Measurements from ENCODE around the gene EIF4ENIF1.
"Not testable (repeated sequence)": the region's sequence is repeated elsewhere in the genome, so short reads cannot be mapped to it uniquely, and the experiment has no call there.

Gene EIF4ENIF1

DNA sequence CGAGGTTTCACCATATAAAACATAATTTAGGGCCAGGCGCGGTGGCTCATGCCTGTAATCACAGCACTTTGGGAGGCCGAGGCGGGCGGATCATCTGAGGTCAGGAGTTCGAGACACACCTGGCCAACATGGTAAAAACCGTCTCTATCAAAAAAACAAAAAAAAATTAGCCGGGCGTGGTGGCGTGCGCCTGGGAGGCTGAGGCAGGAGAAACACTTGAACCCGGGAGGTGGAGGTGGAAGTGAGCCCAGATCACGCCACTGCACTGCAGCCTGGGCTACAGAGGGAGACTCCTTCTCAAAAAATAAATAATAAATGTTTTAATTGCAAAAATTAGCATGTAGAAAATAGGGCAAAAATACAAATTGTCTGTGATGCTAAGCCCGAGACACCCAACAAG lies 5.7 kb upstream of the EIF4ENIF1 start:
- CTCF ChIA-PET: no interaction called here
- no peak for TF ChIP-seq FOXM1 (IDR thresholded peaks at IDR 0.05; ENCODE audit: borderline replicate concordance)
- no peak for TF ChIP-seq L3MBTL2 (conservative IDR thresholded peaks at IDR 0.05)
- no peak for TF ChIP-seq ELF4 (IDR thresholded peaks at IDR 0.05)
- no peak for TF ChIP-seq NFRKB (IDR thresholded peaks at IDR 0.05)
- TF ChIP-seq TARDBP (IDR thresholded peaks at IDR 0.05): no peak
- TF ChIP-seq, protein P1, sequence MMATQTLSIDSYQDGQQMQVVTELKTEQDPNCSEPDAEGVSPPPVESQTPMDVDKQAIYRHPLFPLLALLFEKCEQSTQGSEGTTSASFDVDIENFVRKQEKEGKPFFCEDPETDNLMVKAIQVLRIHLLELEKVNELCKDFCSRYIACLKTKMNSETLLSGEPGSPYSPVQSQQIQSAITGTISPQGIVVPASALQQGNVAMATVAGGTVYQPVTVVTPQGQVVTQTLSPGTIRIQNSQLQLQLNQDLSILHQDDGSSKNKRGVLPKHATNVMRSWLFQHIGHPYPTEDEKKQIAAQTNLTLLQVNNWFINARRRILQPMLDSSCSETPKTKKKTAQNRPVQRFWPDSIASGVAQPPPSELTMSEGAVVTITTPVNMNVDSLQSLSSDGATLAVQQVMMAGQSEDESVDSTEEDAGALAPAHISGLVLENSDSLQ (IDR thresholded peaks at IDR 0.05): no peak
- TF ChIP-seq SUZ12 (IDR thresholded peaks at IDR 0.05): no peak
- TF ChIP-seq ARNT (IDR thresholded peaks at IDR 0.05): no peak
- no peak for TF ChIP-seq BHLHE40 (IDR thresholded peaks at IDR 0.05; ENCODE audit: borderline replicate concordance)
- TF ChIP-seq LEF1 (IDR thresholded peaks at IDR 0.05; ENCODE audit: borderline replicate concordance): no peak
- POLR2A ChIA-PET: interaction anchor here (1.0 to 1.2 kb wide), 2 partner anchors 38 to 148 kb away, joined by 3 to 4 read pairs; no protein-coding TSS in a partner anchor
- DNase-seq (ENCODE audit: extremely low spot score): no peak

DNA sequence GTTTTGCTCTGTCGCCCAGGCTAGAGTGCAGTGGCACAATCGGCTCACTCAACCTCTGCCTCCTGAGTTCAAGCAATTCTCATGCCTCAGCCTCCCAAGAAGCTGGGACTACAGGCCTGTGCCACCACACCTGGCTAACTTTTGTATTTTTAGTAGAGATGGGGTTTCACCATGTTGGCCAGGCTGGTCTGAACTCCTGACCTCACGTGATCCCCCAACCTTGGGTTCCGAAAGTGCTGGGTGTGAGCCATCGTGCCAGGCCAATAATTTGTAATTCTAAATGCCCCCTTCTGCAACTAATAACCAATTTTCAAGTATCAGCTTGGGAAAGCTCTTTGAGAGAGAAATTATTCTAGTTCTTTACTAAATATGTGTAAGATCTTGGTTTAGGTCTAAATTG lies 3.7 kb upstream of the EIF4ENIF1 start:
- POLR2A ChIA-PET; DNase-seq (ENCODE audit: extremely low spot score); CTCF ChIA-PET: not testable (repeated sequence)

DNA sequence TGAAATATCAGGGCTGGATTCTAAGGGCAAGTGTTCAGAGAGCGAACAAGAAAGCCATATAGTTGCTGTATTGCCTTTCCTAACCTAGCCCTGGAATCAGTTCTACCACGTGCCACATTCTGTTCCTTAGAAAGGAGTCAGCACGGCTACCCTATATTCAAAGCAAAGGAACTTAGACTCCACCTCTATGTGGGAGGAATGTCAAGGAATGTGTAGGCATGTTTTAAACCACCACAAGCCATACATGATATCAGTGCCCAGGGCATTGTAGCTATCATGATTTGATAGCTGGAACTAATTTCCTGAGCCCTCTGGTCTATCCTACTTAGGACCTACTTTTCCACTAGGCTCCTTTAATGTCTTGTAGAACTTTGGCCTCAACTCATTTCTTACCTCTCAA lies 2.5 kb upstream of the EIF4ENIF1 start:
- TF ChIP-seq CTBP1 (IDR thresholded peaks at IDR 0.05; ENCODE audit: borderline replicate concordance): no peak
- TF ChIP-seq BHLHE40 (IDR thresholded peaks at IDR 0.05; ENCODE audit: borderline replicate concordance): no peak
- no peak for TF ChIP-seq L3MBTL2 (conservative IDR thresholded peaks at IDR 0.05)
- no peak for TF ChIP-seq FOXM1 (IDR thresholded peaks at IDR 0.05; ENCODE audit: borderline replicate concordance)
- TF ChIP-seq LEF1 (IDR thresholded peaks at IDR 0.05; ENCODE audit: borderline replicate concordance): no peak
- no peak for TF ChIP-seq HDGF (IDR thresholded peaks at IDR 0.05; ENCODE audit: borderline replicate concordance)
- no peak for TF ChIP-seq NFRKB (IDR thresholded peaks at IDR 0.05)
- no peak for TF ChIP-seq ZNF384 (IDR thresholded peaks at IDR 0.05)
- TF ChIP-seq ELF4 (IDR thresholded peaks at IDR 0.05): no peak
- DNase-seq (ENCODE audit: extremely low spot score): no peak
- POLR2A ChIA-PET: interaction anchor here (0.7 to 1.0 kb wide), 2 partner anchors 69 to 138 kb away, joined by 3 read pairs; no protein-coding TSS in a partner anchor
- CTCF ChIA-PET: interaction anchor here (0.5 to 0.6 kb wide), 2 partner anchors 24 to 72 kb away, joined by 3 read pairs; no protein-coding TSS in a partner anchor

DNA sequence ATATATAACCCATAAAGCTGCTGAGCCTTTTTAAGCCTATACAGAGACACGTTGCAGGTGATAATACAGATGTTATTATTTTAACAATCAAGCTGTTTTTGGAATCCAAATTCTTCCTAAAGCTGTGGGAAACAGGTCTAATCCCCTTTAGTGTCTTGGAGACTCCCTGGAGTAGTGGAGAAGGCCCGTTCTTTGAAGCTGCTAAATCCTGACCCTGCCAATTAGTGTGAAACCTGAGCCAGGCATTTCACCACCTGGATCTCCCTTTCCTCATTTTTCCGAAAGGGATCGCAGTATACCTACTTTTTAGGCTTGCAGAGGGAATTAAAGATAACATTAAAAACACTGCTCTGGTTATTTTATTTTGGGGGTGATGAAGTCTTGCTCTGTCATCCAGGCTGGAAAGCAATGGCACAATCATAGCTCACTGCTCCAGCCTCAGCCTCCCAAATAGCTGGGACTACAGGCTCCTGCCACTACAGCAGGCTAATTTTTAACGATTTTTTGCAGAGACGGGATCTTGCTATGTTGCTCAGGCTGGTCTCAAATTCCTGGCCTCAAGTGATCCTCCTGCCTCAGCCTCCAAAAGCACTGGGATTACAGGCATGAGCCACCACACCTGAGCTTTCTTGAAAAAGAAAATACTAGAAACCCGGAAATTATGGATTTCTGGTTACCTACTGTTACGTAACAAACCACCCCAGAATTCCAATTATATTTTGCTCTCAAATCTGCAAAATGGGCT lies 1.7 kb upstream of the EIF4ENIF1 start:
- DNase-seq (ENCODE audit: extremely low spot score): no peak
- CTCF ChIA-PET: no interaction called here
- TF ChIP-seq FOXM1 (IDR thresholded peaks at IDR 0.05; ENCODE audit: borderline replicate concordance) (no peak), ELF4 (IDR thresholded peaks at IDR 0.05) (no peak), NFRKB (IDR thresholded peaks at IDR 0.05) (no peak), TARDBP (IDR thresholded peaks at IDR 0.05) (no peak), ARNT (IDR thresholded peaks at IDR 0.05) (no peak), BHLHE40 (IDR thresholded peaks at IDR 0.05; ENCODE audit: borderline replicate concordance) (no peak), CTBP1 (IDR thresholded peaks at IDR 0.05; ENCODE audit: borderline replicate concordance) (no peak), FOXA1 (IDR thresholded peaks at IDR 0.05) (no peak), SUZ12 (IDR thresholded peaks at IDR 0.05) (no peak), L3MBTL2 (conservative IDR thresholded peaks at IDR 0.05) (no peak), HDGF (IDR thresholded peaks at IDR 0.05; ENCODE audit: borderline replicate concordance) (no peak), ZNF384 (IDR thresholded peaks at IDR 0.05) (no peak), FOXK2 (IDR thresholded peaks at IDR 0.05) (no peak)
- TF ChIP-seq, protein P1 (IDR thresholded peaks at IDR 0.05): no peak
- POLR2A ChIA-PET: interaction anchor here (0.6 to 0.9 kb wide), 3 partner anchors 52 to 145 kb away, joined by 3 read pairs; no protein-coding TSS in a partner anchor

DNA sequence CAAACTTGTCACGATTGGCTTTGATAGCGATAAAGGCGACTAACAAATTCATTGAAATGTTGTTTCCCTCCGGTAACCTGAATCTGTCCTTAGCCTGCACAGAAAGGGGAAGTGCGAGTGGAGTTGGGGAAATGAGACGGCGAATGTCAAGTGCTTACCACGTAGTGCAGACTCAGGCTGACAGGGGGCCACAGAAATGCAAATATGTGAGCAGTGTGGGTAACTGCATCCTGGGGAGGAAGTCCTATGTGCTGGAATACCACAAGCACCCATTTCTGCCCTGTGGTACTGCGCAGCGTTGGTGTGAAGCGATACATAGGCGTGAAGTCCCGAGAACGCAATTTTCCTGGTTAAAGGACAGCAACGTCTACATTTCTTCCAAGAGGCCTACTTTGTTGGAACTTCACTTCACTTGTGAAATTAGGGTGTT lies 869 bp upstream of the EIF4ENIF1 start:
- CTCF ChIA-PET: no interaction called here
- DNase-seq (ENCODE audit: extremely low spot score): peak; percentile 60
- TF ChIP-seq L3MBTL2 (conservative IDR thresholded peaks at IDR 0.05) (0 out of 2 replicates have a peak, but pooled peaks have one; percentile 11), ELF4 (IDR thresholded peaks at IDR 0.05) (no peak)
- TF ChIP-seq, protein P1 (IDR thresholded peaks at IDR 0.05): peak; percentile 36; the same call in 1 of the 2 replicates
- POLR2A ChIA-PET: interaction anchor here (0.9 to 1.0 kb wide), 2 partner anchors 18 to 144 kb away, joined by 3 read pairs; no protein-coding TSS in a partner anchor

DNA sequence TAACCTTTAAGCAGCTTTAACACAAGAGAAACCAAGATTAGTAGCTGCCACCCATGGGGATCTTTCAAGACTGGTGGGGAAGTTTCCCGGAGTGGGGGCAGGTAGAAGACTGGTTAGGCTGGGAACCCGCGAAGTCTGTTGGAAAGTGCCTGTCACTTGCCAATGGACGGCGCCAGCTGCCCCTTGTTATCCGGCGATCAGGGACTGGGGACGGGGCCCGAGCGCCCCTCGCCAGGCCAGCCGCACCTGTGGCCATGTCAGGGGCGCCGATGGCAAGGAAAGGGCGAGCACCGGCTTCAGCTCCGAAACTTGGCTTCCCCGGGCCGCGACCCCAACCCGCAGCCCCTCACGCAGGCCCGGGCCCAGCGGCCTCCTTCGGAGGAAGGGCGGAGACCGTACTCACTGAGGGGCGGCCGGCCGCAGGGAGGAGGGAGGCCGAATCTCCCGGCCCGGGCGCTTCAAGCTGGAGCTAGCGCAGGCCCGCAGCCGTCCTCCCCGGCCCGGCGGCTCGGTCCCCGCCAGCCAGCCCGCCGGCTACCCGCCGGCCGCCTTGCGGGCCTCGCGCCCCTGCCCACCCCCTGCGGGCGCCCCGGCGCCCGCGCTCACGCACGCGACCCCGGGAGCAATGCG lies 539 bp downstream of the EIF4ENIF1 start:
- CTCF ChIA-PET: no interaction called here
- DNase-seq (ENCODE audit: extremely low spot score): peak; percentile 71
- TF ChIP-seq FOXA1 (IDR thresholded peaks at IDR 0.05): no peak
- TF ChIP-seq LEF1 (IDR thresholded peaks at IDR 0.05; ENCODE audit: borderline replicate concordance): no peak
- TF ChIP-seq NFRKB (IDR thresholded peaks at IDR 0.05): no peak
- POLR2A ChIA-PET: interaction anchor here (0.8 kb wide), 2 partner anchors 55 to 142 kb away, joined by 3 to 4 read pairs; no protein-coding TSS in a partner anchor

Data from HEK293T (cell line).